LNCaP clone FGC (cell line): ENCODE measurements around the gene CPE.

ENCODE experiments used
- DNase-seq: peaks from one replicate; pipeline ENCODE4 v3.0.0-alpha.2; 2011; ENCODE audit warnings: low read depth
- H3K4me3 ChIP-seq: 2 replicates; pipeline ENCODE4 v1.5.1; 2011; ENCODE audit warnings: mild to moderate bottlenecking, low read depth, low read length, control low read depth
- TF ChIP-seq, protein P1 (sequence below): IDR thresholded peaks from 2 replicates; pipeline ENCODE4 v1.5.1; 2012; ENCODE audit warnings: mild to moderate bottlenecking; ENCODE audit not compliant: control insufficient read depth, insufficient read depth; ENCODE audit errors: extremely low read depth

CPE gene

DNA sequence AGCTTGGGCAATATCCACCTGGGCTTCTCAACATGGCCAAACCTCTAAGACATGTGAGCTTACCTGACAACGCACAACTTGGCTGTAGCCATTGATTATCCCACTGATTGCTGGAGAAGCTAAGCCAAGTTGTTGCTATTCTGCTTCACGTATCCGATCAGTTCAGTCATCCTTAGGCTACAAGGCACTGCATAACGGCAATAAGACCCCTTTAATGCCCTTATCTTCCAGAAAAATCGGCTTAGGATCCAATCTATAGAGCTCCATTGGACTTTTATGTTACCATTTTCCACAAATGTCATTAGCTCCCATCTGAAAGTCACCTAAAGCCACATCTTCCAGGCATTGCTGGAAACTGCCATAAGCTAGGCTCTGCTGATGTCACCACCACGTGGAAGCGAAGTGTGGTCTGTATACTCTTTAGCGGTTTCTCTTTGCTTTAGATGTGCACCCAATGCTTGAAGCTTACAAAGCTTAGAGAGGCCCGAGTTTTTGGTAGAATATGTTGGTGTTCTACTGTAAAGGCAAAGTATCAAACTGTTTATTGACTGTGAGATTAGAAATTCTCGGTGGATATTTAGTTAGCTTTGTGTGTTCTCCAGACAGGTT, 163.1 kb downstream of the CPE start:
- no peak overlapping the region for H3K4me3 ChIP-seq
- DNase-seq = no peak
- TF ChIP-seq, protein P1, sequence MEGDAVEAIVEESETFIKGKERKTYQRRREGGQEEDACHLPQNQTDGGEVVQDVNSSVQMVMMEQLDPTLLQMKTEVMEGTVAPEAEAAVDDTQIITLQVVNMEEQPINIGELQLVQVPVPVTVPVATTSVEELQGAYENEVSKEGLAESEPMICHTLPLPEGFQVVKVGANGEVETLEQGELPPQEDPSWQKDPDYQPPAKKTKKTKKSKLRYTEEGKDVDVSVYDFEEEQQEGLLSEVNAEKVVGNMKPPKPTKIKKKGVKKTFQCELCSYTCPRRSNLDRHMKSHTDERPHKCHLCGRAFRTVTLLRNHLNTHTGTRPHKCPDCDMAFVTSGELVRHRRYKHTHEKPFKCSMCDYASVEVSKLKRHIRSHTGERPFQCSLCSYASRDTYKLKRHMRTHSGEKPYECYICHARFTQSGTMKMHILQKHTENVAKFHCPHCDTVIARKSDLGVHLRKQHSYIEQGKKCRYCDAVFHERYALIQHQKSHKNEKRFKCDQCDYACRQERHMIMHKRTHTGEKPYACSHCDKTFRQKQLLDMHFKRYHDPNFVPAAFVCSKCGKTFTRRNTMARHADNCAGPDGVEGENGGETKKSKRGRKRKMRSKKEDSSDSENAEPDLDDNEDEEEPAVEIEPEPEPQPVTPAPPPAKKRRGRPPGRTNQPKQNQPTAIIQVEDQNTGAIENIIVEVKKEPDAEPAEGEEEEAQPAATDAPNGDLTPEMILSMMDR = no peak

DNA sequence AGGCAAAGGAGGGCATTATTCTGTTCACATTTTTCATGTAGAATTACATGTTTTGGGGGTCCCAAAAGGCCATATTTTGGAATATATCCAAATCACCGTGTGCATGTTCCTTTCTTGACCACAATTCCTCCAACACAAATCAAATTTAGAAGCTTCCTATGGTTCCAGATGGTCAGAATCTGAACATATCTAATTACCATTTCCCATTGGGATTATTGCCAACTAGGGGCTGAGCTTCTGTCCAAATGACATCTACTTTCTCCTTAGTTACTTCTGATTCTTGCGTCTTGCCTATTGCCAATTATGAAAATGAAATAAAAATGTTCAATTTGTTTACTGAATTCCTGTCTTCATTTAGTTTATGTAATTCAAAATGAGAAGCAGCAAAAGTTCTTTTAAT, 163.7 kb downstream of the CPE start:
- DNase-seq = no peak
- TF ChIP-seq, protein P1 = no peak

More for the DNA sequence above, 163.7 kb downstream of the CPE start:
- H3K4me3 ChIP-seq = no peak overlapping the region
